ENCODE measurements around the gene LHFPL4.

DNA sequence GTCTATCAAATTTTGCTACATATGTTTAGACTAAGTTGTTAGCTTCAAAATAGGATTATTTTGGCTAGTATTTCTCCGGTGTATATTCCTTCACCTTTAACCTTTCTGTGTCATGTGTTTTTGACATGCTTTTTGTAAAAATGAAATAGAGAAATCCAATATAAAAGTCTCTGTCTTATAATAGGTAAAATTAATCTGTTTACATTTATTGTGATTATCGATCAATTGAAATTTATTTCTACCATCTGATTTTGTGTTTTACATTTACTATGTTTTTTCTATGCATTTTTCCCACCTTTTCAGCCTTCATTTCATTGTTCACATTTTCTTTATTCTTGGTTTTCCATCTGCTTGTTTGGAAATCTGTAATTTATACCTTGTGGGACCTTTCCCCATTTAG lies 11.7 kb upstream of the LHFPL4 start:
- TF ChIP-seq EZH2phosphoT487 (IDR thresholded peaks at IDR 0.05; ENCODE audit: insufficient read depth, low read depth) (no peak), EZH2 (IDR thresholded peaks at IDR 0.05; ENCODE audit: insufficient read depth, poor library complexity, severe bottlenecking) (no peak)
